Suprapubic skin (tissue), 4 donors: ENCODE measurements around the gene NEU1.

Source experiments
- POLR2A ChIP-seq, 2 donors: fragments of 450-650 bp; IDR thresholded peaks; one replicate each; pipeline ENCODE4 v1.6.1; 2017; ENCODE audit warnings: antibody characterized with exemption in 2 of 2, mild to moderate bottlenecking in 2 of 2, moderate library complexity in 2 of 2
- POLR2AphosphoS5 ChIP-seq, 3 donors: sonication (generic); formaldehyde crosslinking; IDR thresholded peaks; one replicate each; pipeline ENCODE4 v1.6.1; 2017; ENCODE audit warnings: antibody characterized with exemption in 3 of 3

DNA sequence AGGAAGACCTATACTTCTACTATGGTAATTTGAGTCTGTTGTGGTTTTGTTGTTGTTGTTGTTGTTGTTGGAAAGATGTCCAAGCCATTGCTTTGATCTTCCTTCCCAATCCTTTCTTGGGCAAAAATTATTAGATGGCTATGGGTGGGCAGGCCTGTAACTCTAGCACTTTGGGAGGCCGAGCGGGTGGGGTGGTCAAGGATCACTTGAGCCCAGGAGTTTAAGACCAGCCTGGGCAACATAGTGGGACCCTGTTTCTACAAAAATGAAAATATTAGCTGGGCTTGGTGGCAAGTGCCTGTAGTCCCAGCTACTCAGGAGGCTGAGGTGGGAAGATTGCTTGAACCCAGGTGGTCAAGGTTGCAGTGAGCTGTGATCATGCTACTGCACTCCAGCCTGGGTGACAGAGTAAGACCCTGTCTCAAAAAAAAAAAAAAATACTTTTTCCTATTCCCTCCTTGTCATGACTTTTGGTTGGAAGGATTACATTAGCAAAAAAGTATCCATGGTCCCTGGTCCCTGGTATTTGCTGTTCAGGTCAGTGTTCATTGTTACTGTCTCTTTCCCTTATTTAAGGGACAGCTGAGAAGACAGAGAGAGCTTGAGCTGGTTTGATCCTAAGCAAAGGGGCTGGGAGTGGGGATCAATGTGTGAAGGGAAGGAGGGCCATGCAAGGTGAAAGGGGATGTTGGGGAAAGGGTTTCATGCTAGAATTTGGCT is 11.7 kb downstream of the NEU1 start:
- TF ChIP-seq POLR2AphosphoS5 (IDR thresholded peaks at IDR 0.05) (no peak), POLR2A (IDR thresholded peaks at IDR 0.05) (no peak)
